Kidney epithelial cell (primary cell): ENCODE measurements around the gene PCYT2. TPM values are rescaled to one million over a fixed set of nuclear protein-coding genes. Genes with fewer than 3 reads are reported as not detected.
"Not testable (repeated sequence)": the region's sequence is repeated elsewhere in the genome, so short reads cannot be mapped to it uniquely, and the experiment has no call there.

Experiments used
- DNase-seq: peaks from one replicate; pipeline ENCODE4 v3.0.0-alpha.2; 2010; ENCODE audit warnings: low read depth
- H3K27me3 ChIP-seq: 2 replicates; pipeline ENCODE4 v1.6.0; 2011; ENCODE audit warnings: low read length; ENCODE audit not compliant: control insufficient read depth, insufficient read depth
- H3K36me3 ChIP-seq: 2 replicates; pipeline ENCODE4 v1.5.1; 2011; ENCODE audit warnings: low read length; ENCODE audit not compliant: control insufficient read depth, insufficient read depth
- H3K4me3 ChIP-seq: 2 replicates; pipeline ENCODE4 v1.5.1; 2011; ENCODE audit warnings: low read depth, mild to moderate bottlenecking, control low read depth, low read length
- CTCF ChIP-seq: IDR thresholded peaks from 2 replicates; pipeline ENCODE4 v1.5.1; 2011; ENCODE audit warnings: mild to moderate bottlenecking, moderate library complexity, low read length, control low read depth, inconsistent platforms; ENCODE audit not compliant: insufficient read depth, poor library complexity, severe bottlenecking
- total RNA-seq: library from RNA; depleted of rRNA; stranded (reverse); fragments of >200 nt; gene quantifications from 2 replicates; pipeline ENCODE4 v1.2.3, GENCODE V29; 2015

The PCYT2 gene
- total RNA-seq, 1 donor from 2014 or later = 30.4 TPM

DNA sequence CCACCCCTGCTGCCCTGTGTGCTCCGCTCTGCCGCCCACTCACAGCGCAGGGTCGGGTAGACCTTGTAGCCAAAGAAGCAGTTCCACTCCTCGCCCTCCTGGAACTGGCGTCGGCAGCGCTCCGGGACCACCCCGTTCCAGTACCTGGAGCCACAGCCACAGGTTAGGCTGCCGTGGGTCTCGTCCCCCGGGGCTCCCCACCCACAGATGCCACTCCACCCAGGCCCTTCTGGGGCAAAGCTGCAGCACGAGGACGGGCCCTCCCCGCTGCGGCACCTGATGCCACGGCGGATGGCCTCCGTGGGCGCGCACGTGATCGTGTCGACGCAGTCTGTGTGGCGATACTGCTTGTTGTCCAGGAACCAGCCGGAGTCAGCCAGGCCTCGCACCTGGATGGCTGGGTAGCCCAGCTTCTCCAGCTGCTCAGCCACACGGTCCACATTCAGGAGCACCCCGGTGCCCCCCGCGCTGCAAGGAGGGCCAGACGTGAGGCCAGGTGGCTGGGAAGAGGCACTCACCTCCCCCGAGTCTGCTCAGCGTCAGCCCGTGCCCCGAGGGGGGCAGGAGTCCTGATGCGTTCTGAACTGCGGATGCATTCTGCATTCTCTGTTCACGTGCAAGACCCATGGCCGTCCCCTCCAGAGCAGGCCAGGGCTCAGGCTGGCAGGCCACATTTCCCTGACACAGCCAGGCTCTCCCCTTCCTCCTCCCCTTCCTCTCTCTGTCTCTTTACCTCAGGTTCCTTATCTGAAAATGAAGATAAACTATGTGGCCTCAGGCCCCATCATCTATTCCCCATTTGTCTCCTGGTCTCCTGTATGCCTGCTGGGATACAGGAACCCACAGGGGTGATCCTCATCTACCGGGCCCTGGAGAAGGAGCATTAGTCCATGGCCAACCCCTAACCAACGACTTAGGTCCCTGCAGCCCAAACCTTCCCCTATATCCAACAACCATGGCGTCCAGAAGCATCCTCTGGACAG is 45.7 kb upstream of the PCYT2 start:
- Histone ChIP-seq H3K27me3 (peaks cover 45% of the 10 kb centered on the region), H3K4me3 (no peak overlapping the region), H3K36me3 (no peaks in the 10 kb centered on the region)
- TF ChIP-seq CTCF = no peak
- no peak for DNase-seq

GRCh38 chr17:81955756-81956544 is 44.8 kb upstream of the PCYT2 start:
- Histone ChIP-seq H3K4me3 (no peak overlapping the region), H3K36me3 (no peaks in the 10 kb centered on the region), H3K27me3 (peaks cover 40% of the 10 kb centered on the region)
- no peak for TF ChIP-seq CTCF
- no peak for DNase-seq

GRCh38 chr17:81955058-81955681 is 44.0 kb upstream of the PCYT2 start:
- no peak for DNase-seq
- Histone ChIP-seq H3K27me3 (peaks cover 35% of the 10 kb centered on the region), H3K36me3 (no peaks in the 10 kb centered on the region), H3K4me3 (no peak overlapping the region)
- no peak for TF ChIP-seq CTCF

- no peak for DNase-seq
- TF ChIP-seq CTCF = no peak
- Histone ChIP-seq H3K36me3 (no peaks in the 10 kb centered on the region), H3K27me3 (peaks cover 28% of the 10 kb centered on the region), H3K4me3 (no peak overlapping the region)
Measured at GRCh38 chr17:81954131-81955057, 43.2 kb upstream of the PCYT2 start.

GRCh38 chr17:81953443-81953842 is 42.2 kb upstream of the PCYT2 start:
- DNase-seq, H3K4me3 ChIP-seq, H3K36me3 ChIP-seq: not testable (repeated sequence)
- H3K27me3 ChIP-seq = peaks cover 19% of the 10 kb centered on the region
